Calu3 (cell line): ENCODE measurements around the gene MCTP1. TPM values are rescaled to one million over a fixed set of nuclear protein-coding genes. Genes with fewer than 3 reads are reported as not detected.

Source experiments
- BruUV-seq: library from RNA; stranded (reverse); fragments of 400-500 nt; replicated peaks from 2 replicates; lab custom pipeline; 2021; lab: Mats Ljungman, UMichigan
- CTCF ChIA-PET: fragments of 300-600 bp; sonication (Branson Sonifier 250); formaldehyde crosslinking; loops from one replicate; lab custom pipeline; 2022; ENCODE audit warnings: antibody characterized with exemption; lab: Charles Lee
- DNase-seq: peaks from one replicate; pipeline ENCODE4 v3.0.0; 2022
- H3K27ac Mint-ChIP-seq: one replicate; pipeline ENCODE4 v1.8.0; 2022; ENCODE audit warnings: mixed read lengths; ENCODE audit not compliant: unreplicated experiment
- H3K27me3 Mint-ChIP-seq: one replicate; pipeline ENCODE4 v1.8.0; 2022; ENCODE audit warnings: mixed read lengths; ENCODE audit not compliant: unreplicated experiment
- H3K36me3 Mint-ChIP-seq: one replicate; pipeline ENCODE4 v1.8.0; 2022; ENCODE audit warnings: mild to moderate bottlenecking, moderate library complexity, mixed read lengths; ENCODE audit not compliant: insufficient read depth, unreplicated experiment
- H3K4me1 Mint-ChIP-seq: one replicate; pipeline ENCODE4 v1.8.0; 2022; ENCODE audit warnings: mild to moderate bottlenecking, low read depth, mixed read lengths; ENCODE audit not compliant: unreplicated experiment
- H3K4me3 Mint-ChIP-seq: one replicate; pipeline ENCODE4 v1.8.0; 2022; ENCODE audit warnings: mild to moderate bottlenecking, low read depth, moderate library complexity, mixed read lengths; ENCODE audit not compliant: unreplicated experiment
- H3K9me3 Mint-ChIP-seq: one replicate; pipeline ENCODE4 v1.8.0; 2022; ENCODE audit warnings: low read depth, mixed read lengths; ENCODE audit not compliant: unreplicated experiment
- CTCF ChIP-seq: fragments of 200-600 bp; IDR thresholded peaks from one replicate; pipeline ENCODE4 v1.8.0; 2022; ENCODE audit warnings: antibody characterized with exemption; ENCODE audit not compliant: unreplicated experiment
- intact Hi-C: fragments of 100-400 bp; cut with micrococcal nuclease; formaldehyde crosslinking; loops from one replicate; pipeline ENCODE4 v1.10.0; 2022; ENCODE audit not compliant: unreplicated experiment
- total RNA-seq: library from RNA; stranded (reverse); gene quantifications from 2 replicates; pipeline ENCODE4 v1.2.3, GENCODE V29; 2022

Gene MCTP1
- total RNA-seq, 1 experiment from 2014 or later: 28.4 TPM

GRCh38 chr5:95066048-95066447, 218.8 kb downstream of the MCTP1 start:
- Mint-ChIP-seq H3K27ac (no peak overlapping the region), H3K4me1 (peaks cover 9% of the 10 kb centered on the region), H3K9me3 (no peaks in the 10 kb centered on the region), H3K36me3 (peaks cover 5% of the 10 kb centered on the region), H3K27me3 (no peaks in the 10 kb centered on the region), H3K4me3 (no peak overlapping the region)
- intact Hi-C loops: no loop called here
- BruUV-seq: no TSS peak
- TF ChIP-seq CTCF: no peak
- DNase-seq: no peak
- CTCF ChIA-PET: no interaction called here

GRCh38 chr5:95063492-95063891, 221.4 kb downstream of the MCTP1 start:
- intact Hi-C loops: no loop called here
- CTCF ChIA-PET: interaction anchor here (1.0 kb wide), 1 partner anchor 14 kb away, joined by 3 read pairs; no protein-coding TSS in a partner anchor
- TF ChIP-seq CTCF: no peak
- Mint-ChIP-seq H3K4me1 (peaks cover 12% of the 10 kb centered on the region), H3K4me3 (no peak overlapping the region), H3K27ac (no peak overlapping the region), H3K36me3 (peaks cover 8% of the 10 kb centered on the region), H3K9me3 (no peaks in the 10 kb centered on the region), H3K27me3 (no peaks in the 10 kb centered on the region)
- BruUV-seq: no TSS peak
- no peak for DNase-seq

GRCh38 chr5:95060098-95060497, 224.8 kb downstream of the MCTP1 start:
- peaks cover 12% of the 10 kb centered on the region for H3K4me1 Mint-ChIP-seq
- no peaks in the 10 kb centered on the region for H3K27me3 Mint-ChIP-seq
- intact Hi-C loops: no loop called here
- TF ChIP-seq CTCF: no peak
- peaks cover 8% of the 10 kb centered on the region for H3K36me3 Mint-ChIP-seq
- BruUV-seq: no TSS peak
- CTCF ChIA-PET: no interaction called here
- no peak for DNase-seq
- H3K4me3 Mint-ChIP-seq: no peak overlapping the region
- H3K27ac Mint-ChIP-seq: no peak overlapping the region
- no peaks in the 10 kb centered on the region for H3K9me3 Mint-ChIP-seq

GRCh38 chr5:95059636-95060035, 225.3 kb downstream of the MCTP1 start:
- BruUV-seq: no TSS peak
- no peak for DNase-seq
- H3K4me3 Mint-ChIP-seq: no peak overlapping the region
- H3K36me3 Mint-ChIP-seq: peaks cover 8% of the 10 kb centered on the region
- CTCF ChIA-PET: no interaction called here
- H3K27ac Mint-ChIP-seq: no peak overlapping the region
- intact Hi-C loops: no loop called here
- no peak for TF ChIP-seq CTCF
- H3K4me1 Mint-ChIP-seq: peaks cover 12% of the 10 kb centered on the region
- H3K27me3 Mint-ChIP-seq: no peaks in the 10 kb centered on the region
- H3K9me3 Mint-ChIP-seq: no peaks in the 10 kb centered on the region
